HG02852 (cell line): ENCODE data around the gene F2R.

Experiments used
- ATAC-seq: cut with Tn5 transposase; IDR thresholded peaks from one replicate; pipeline ENCODE4 v1.9.1; 2021; ENCODE audit warnings: mild to moderate bottlenecking, moderate library complexity; ENCODE audit not compliant: unreplicated experiment

Gene F2R

DNA sequence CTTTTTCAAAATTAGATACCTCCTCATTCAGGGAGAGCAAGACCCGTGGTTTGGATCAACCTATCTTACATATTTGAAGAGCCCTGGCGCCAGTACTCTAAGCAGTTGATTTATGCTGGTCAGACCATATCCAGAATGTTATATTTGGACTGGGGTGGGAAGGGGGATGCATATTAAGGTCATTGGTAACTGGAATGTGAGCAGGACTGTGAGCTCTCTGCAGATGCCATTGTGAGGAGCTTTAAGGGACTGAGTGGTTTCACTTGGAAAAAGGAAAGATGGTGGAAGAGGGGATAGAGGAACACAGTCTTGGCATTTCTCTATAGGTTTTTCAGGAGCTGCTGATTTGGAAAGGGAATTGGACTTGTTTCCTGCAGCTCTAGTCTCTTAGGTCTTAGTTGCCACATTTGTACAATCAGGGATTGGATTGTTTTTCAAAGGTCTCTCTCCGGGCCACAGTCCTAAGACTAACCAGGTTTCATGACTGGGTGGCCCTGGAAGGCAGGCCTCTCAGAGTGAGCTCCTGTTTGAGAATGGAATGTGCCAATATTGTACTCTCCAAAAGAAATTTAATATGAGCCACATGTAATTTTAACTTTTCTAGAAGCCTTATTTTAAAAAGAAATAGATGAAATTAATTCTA, 25.8 kb upstream of the F2R start:
- ATAC-seq, result no peak

DNA sequence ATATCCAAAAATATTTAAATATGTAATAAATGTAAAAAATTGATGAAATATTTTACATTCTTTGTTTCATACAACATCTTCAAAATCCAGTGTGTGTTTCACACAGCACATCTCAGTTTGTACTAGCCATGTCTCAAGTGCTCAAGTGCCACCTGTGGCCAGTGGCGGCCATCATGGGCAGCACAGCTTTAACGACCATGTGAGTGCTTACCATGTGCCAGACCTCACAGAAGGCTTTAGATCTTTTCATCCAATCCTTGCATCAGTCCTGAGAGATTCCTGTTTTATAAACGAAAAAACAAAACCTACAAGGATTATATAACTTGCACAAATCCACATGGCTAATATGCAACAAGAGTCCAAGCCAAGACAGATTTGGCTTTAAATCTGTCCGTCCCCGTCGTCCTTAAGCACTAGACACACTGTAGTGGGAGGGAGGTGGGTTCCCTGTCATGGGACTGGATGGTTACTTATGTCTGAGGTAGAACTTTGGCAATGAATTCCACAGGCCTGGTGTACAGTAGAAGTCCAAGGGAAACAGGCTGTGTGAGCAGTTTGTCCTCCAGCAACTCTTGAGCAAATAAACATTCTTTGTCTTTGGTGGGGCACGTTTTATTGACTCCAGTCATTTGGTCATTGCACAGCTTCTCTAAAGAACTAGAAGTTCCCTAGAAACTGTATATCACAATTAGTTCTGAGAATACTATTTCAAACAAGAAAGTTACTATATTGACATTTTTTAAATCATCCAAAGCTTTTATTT, 25.0 kb upstream of the F2R start:
- ATAC-seq, result no peak

DNA sequence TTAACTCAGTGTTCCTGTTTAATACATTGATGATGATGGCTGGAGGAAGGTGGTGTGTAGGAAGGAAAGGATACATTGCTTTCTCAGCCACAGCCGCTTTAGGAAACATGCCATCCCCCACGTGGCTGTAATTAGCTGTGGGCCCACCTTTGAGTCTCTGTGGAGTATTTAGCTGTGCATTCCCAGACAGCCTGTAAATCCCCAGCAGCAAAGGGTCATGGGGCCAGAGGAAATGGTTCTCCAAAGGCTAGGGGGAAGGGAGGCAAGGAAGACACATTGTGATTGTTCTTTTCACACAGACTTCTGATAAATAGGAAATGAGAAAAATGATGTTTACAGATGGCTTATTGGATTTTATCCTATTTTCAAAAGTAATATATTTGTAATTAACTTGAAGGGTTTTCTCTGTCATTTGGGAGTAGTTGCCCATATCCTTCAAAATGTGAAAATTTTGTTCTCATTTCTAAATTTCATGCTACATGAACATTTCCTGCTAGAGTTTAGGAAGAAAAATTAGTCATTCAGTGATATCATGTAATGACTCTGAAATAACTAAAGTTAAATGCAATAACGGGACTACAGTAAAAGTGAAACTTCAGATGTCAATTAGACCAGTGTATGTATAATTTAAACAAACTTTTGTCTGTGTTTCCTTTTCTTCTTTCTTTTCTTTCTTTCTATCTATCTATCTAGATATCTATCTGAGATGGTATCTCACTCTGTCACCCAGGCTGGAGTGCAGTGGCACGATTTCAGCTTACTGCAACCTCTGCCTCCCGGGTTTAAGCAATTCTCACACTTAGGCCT, 24.3 kb upstream of the F2R start:
- ATAC-seq, result peak; percentile 68

DNA sequence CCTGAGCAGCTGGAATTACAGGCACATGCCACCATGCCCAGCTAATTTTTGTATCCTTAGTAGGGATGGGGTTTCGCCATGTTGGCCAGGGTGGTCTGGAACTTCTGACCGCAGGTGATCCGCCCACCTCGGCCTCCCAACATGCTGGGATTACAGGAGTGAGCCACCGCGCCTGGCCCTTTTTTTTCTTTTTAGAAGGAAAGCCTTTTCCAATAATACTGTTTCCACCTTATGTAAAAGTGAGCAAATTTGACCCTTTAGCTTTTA, 23.7 kb upstream of the F2R start:
- peak; percentile 5 for ATAC-seq

DNA sequence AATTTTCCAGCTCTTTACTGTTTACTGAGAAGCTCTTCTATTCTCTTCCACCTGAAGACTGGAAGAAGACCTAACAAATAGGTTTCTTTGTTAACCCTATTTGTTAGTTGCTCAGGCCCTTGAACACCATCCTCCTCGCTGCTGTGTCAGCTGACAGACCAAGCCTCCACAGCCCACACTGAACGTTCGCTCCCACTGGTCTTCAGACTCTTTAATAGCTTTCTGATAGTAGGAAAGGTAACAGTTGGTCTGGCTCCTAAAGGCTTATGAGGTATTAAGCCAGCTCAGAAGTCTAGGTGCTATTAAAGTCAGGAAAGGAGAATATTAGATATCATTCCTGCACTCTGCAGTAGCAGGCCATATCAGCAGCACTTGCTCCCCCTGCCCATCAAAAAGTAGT, 23.3 kb upstream of the F2R start:
- ATAC-seq, result no peak

DNA sequence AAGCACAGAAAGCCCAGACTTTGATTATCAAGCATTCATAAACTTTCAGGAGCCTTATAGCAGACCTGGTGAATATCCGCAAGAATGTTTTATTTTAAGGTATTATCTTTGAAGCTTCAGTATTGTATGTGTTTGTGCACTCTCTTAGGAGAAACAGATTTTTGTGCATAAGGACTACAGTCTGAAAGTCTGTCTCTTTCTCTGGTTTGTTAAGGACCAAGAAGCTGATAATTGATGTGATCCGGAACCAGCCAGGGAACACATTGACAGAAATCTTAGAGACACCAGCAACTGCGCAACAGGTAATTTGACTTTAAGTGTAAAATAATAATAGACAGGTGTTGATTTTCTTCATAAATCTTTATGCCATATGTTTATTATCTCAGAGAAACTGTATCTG, 22.8 kb upstream of the F2R start:
- ATAC-seq, result no peak

DNA sequence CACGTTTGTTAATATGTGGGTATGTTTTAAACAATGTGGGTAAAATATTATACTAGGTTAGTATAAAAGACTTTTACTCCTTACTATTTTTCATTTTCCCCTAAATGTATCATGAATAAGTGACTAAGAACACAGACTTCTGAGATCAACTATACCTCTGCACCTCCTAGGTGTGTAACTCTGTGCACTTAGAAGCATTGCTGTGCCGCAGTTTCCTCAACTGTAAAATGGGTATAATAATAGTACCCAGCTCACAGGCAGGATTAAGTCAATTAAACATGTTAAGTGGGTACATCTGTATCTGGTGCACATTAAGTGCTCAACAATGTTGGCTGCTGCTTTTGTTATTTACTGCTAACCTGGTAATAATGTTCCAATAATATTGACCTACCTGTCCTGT, 21.6 kb upstream of the F2R start:
- ATAC-seq, result no peak

DNA sequence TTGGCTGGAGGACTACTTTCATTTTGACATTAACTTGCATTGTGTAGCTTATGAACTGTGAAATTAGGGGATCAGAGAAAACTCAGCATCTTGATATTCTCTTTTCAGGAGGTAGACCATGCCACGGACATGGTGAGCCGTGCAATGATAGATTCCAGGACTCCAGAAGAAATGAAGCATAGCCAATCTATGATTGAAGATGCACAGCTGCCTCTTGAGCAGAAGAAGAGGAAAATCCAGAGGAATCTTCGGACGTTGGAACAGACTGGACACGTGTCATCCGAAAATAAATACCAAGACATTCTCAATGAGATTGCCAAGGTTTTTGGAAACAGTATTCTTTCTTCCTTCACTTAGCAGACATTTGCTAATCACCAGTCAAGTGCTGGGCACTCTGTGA, 20.6 kb upstream of the F2R start:
- ATAC-seq, result no peak

DNA sequence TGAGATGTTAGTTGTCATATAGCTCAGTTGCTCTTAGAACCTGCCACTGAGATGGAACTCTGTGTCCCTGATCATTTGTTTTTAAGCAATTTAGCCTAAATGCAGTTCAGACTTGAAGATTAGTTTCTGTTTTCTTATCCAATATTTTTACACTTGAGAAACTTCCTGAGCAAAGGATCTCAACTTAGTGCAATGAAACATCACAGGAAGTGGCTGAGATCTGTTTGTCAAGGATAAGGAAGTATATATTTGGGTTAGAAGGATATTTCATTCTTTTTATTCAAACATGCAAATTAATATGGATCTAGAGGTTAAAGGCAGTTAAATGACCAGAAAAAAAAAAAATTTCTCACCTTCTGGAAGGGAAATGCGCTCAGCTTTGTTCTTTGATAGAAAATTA, 19.7 kb upstream of the F2R start:
- ATAC-seq, result no peak

DNA sequence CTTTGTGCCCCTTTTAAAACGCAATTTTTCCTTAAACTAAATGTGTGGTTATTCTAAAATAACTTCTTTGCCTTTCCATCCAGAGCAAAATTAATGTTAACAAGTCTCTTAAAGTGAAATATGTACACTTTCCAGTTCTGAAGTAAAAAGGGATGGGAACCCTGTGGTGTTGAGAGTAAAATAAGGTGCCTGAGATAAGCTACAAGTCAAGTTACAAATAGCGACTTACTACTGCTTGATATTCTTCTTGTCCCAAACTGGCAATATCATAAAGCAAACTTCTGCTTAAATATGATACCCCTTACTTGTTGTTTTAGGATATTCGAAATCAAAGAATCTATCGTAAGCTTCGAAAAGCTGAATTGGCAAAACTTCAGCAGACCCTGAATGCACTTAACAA, 18.3 kb upstream of the F2R start:
- ATAC-seq, result no peak

DNA sequence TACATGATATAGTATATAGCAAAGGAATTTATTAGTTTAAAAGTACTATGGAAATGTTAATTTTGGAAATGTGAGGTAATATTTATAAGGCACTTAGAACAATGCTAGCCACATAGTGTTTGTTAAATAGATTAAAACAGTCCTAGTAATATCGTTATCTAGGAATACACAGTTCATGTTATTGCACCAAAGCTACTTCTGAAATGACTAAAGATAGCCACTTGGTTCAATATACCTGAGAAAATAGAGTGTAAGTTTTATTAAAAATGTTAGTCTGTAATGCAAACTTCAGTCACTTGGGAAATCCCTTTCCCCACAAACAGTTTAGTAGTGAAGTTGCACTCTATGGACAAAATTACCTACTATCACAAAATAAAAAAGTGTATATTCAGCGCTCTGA, 15.4 kb upstream of the F2R start:
- no peak for ATAC-seq

DNA sequence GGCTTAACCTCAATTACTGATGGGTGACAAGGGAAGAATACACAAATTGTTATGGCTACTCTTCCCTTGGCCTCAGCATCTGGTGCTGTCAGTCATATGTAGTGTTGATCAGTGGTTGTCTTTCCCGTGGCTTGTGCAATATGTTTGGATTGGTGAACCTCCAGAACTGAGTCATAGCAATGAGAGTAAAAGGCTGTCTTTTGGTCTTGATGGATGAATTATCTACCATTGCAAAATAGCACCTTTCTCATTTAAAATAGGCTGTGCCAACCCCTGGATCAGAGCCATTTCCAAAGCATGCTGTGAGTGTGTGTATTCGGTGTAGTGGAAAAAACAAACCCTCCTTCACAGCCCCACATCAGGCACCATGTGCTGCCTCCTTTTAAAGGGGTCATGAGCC, 14.6 kb upstream of the F2R start:
- no peak for ATAC-seq

DNA sequence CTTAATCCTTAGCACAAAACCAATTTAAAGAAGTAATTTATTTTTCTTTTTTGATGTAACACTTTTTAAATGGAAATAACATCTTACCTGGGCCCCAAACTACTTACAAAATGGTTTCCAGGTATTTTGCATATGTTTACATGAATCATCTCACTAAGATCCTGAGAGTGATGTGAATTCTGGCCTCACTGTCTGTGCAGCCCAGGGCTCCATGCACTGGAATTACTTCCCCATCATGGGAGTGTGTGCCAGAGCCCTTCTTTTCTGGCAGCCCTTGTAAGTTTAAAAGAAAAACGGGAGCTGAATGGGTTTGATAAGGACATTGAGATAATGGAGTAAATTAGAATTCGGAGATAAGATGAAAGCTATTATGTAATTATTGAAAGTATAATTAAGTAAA, 12.2 kb upstream of the F2R start:
- ATAC-seq, result no peak

DNA sequence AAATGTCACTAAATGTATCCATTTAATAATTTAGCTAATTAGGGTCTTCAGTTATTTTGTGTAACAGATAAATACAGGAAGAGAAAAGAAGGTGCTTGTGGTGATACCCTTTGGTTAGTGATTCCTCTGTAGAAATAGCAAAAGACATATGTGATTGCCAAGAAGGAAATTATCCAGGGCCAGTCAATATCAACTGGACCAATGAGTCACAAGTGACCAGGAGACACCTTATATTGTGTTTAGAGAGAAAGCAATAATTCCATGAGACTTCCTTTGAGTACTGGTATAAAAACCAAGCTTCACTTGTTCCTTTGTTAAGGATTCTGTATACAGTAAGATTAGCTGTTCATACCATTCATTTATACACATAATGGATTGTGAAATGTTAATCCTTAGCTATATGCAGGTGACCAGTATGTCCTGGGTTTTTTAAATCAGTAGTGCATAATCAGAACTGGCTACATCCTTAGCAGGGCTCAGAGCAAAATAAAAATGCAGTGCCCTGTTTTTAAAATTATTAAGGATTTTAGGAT, 11.7 kb upstream of the F2R start:
- ATAC-seq, result no peak

DNA sequence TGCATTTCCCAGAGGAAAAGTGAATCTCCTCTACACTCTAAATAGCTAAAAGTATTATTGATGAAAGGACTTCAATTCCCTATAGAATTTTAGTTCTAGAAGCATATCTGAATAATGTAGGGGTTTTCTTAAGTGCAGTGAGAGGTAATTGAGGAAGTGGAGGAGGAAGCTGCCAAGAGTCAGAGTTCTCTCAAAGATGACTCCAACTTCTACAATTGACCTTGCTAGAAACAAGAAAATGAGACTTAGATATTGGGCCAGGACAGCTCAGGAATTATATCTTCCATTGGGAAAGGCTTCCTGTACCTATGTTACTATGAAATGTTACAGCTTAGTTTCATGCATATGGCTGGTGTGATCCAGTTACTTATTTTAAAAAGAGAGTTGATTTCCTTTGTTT, 10.4 kb upstream of the F2R start:
- no peak for ATAC-seq

DNA sequence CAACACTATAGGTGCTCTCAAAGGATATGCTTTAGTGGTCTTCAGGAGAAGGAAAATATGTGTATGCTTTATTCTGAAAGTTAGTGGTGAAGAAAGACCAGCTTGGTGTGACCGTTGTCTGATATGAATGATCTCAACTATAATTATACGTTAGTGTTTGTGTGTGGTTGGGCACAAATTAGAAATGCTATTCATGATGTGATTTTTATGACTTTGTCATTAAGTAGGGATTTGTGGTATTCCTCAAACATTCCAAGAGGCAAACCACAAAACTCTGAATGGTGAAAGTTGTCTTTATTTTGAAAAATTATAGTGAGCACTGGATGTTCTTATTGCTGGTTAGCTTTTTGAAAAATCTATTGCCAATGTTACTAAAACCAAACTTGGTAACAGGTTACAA, 6.2 kb upstream of the F2R start:
- no peak for ATAC-seq

DNA sequence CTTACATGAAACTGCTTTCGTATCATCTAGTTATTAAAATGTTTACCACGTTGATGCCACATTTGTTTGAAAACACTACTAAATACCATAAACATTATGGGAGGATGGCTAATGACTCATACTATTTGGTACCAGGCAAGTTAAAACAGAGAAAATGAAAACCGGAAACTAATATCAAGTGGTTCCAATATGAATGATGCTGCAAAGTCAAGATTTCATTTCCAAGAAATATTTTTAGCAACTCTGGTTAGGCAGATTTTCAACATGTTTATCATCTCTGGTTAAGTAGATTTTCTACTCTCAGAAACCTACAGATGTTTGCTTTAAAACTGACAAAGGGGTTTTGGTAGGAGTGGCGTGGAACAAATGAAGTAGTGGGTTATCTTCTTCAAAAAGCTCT, 4.9 kb upstream of the F2R start:
- no peak for ATAC-seq

DNA sequence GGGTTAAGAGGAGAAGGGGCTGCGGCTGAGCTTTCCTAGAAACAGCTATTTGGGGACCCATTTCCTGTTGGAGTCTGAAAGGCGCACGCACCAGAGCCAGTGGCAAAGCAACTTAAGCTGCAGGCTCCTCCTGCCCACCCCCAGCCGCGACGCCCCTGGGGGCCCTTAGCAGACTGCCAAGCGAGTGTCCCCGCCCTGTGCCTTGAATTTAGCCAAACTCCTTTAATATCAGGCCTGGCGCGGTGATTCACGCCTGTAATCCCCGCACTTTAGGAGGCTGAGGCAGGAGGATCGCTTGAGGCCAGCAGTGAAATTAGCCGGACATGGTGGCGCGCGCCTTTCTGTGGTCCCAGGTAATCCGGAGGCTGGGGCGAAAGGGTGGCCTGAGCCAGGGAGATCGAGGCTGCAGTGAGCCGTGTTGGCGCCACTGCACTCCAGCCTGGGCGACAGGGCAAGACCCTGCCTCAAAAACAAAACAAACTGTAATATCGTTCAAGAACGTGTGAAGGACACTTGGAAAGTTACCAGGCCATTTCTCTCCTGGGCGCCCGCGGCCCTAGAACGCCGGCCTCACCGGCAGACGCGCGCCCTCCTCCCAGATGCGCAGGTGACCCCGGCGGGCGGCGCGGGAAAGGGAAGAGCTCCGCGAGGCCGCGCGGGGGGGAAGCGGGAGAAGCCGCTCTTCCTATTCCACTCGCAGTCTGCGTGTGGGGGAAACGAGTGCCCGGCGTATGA, 1.0 kb upstream of the F2R start:
- no peak for ATAC-seq

DNA sequence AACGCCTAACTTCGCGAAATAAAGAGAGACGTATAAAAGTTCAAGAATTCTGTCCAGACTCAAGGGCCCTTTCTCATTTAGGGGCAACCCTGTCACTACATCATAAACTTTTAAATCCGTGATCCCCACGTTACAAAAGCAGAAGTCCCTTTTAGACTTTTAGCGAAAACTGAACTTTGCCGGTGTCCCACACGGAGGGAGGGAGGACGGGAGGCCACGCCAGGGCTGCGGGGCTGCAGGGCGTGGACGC, 515 bp upstream of the F2R start:
- ATAC-seq, result peak; percentile 27

DNA sequence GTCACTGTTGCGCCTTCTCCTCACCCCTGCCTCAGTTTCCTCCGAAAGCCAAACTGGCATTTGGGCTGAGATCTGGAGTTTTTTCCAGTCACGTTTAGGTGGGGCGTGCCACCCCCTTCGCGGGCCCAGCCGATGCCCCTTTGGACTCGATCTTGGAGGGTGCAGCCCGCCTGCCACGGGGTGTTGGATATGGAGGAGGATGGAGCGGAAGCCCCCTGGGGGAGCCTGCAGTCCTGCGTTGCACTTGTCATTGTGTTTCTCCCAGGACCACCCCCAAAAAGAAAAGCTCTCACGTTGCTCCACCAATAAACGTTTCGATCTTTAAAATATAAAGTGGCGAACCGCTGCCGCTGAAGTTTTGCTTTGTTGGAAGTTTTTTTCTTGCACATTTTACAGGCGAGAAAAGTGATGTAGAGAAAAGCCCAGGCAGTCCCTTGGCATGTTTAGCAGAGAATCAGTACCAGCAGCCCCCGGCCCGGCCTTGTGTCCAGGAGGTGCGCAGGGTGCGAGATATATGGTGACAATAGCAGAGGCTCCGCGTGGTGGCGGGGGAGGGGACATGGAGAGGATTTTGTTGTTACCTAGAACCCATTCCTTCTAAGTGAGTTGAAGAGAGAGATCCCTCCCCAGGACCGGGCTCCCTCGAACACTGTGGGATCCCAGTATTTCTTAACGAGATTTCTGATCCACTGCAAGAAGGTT, 681 bp downstream of the F2R start:
- no peak for ATAC-seq
